ENCODE results near the gene SKIL.

- no peak for TF ChIP-seq CTCF (IDR thresholded peaks at IDR 0.05)
- TF ChIP-seq POLR2A (IDR thresholded peaks at IDR 0.05) = no peak
Observed at GRCh38 chr3:170424879-170425278, 67.4 kb downstream of the SKIL start.
